Stimulated activated memory B cell treated with anti-CD40 and anti-IgM and Interleukin-4, amounts not matched to agents 10 μg/mL and 1 μg/mL and 100 μg/mL, for 72 hours (primary cell): ENCODE results near the gene PPAN.

Experiments
- ATAC-seq: fragments of 150-1000 bp; cut with Tn5 transposase; 2 replicates; pipeline ENCODE4 v1.10.0; 2021
- H3K27ac Mint-ChIP-seq: one replicate; pipeline ENCODE4 v1.8.0; 2022; ENCODE audit warnings: mild to moderate bottlenecking, mixed read lengths
- H3K27me3 Mint-ChIP-seq: one replicate; pipeline ENCODE4 v1.8.0; 2022; ENCODE audit warnings: mixed read lengths
- H3K36me3 Mint-ChIP-seq: one replicate; pipeline ENCODE4 v1.8.0; 2022; ENCODE audit warnings: mixed read lengths
- H3K4me1 Mint-ChIP-seq: one replicate; pipeline ENCODE4 v1.8.0; 2022; ENCODE audit warnings: mixed read lengths
- H3K4me3 Mint-ChIP-seq: one replicate; pipeline ENCODE4 v1.8.0; 2022; ENCODE audit warnings: mild to moderate bottlenecking, moderate library complexity, mixed read lengths
- H3K9me3 Mint-ChIP-seq: one replicate; pipeline ENCODE4 v1.8.0; 2022; ENCODE audit warnings: mixed read lengths

PPAN gene

GRCh38 chr19:10106100-10106936 lies at the start of gene PPAN:
Gene PPAN (plus strand): TSS chr19:10106362. CDS start chr19:10106395, 33 bp downstream.
- peak within 1 kb of the TSS; percentile 99 for H3K27ac Mint-ChIP-seq
- peaks cover 41% of the 10 kb centered on the region for H3K36me3 Mint-ChIP-seq
- peaks cover 81% of the 10 kb centered on the region for H3K4me1 Mint-ChIP-seq
- H3K9me3 Mint-ChIP-seq, result no peaks in the 10 kb centered on the region
- peak within 1 kb of the TSS; percentile 73 for H3K4me3 Mint-ChIP-seq
- ATAC-seq, result peak; percentile 72
- H3K27me3 Mint-ChIP-seq, result no peaks in the 10 kb centered on the region

GRCh38 chr19:10061717-10062310 lies 44.3 kb upstream of the PPAN start:
- ATAC-seq, result no peak
- Mint-ChIP-seq H3K4me1 (no peaks in the 10 kb centered on the region), H3K36me3 (no peaks in the 10 kb centered on the region)

GRCh38 chr19:10068205-10068604 lies 38.0 kb upstream of the PPAN start:
- H3K4me1 Mint-ChIP-seq, result no peaks in the 10 kb centered on the region
- no peak overlapping the region for H3K27ac Mint-ChIP-seq
- H3K9me3 Mint-ChIP-seq, result peaks cover 16% of the 10 kb centered on the region
- ATAC-seq, result no peak
- H3K36me3 Mint-ChIP-seq, result no peaks in the 10 kb centered on the region
- no peak overlapping the region for H3K4me3 Mint-ChIP-seq
- H3K27me3 Mint-ChIP-seq, result peaks cover 41% of the 10 kb centered on the region

More at GRCh38 chr19:10061717-10062310, 44.3 kb upstream of the PPAN start:
- Mint-ChIP-seq H3K27ac (no peak overlapping the region), H3K27me3 (peaks cover 57% of the 10 kb centered on the region), H3K4me3 (no peak overlapping the region), H3K9me3 (peaks cover 4% of the 10 kb centered on the region)

- Mint-ChIP-seq H3K4me1 (no peaks in the 10 kb centered on the region), H3K9me3 (peaks cover 16% of the 10 kb centered on the region), H3K36me3 (no peaks in the 10 kb centered on the region), H3K4me3 (no peak overlapping the region), H3K27ac (no peak overlapping the region), H3K27me3 (peaks cover 34% of the 10 kb centered on the region)
- ATAC-seq, result no peak
Measured at GRCh38 chr19:10069046-10069445, 37.1 kb upstream of the PPAN start.

- Mint-ChIP-seq H3K27ac (no peak overlapping the region), H3K9me3 (peaks cover 14% of the 10 kb centered on the region), H3K27me3 (peaks cover 28% of the 10 kb centered on the region), H3K36me3 (no peaks in the 10 kb centered on the region), H3K4me3 (no peak overlapping the region), H3K4me1 (no peaks in the 10 kb centered on the region)
- no peak for ATAC-seq
Measured at GRCh38 chr19:10070730-10071446, 35.3 kb upstream of the PPAN start.

GRCh38 chr19:10074153-10074552 lies 32.0 kb upstream of the PPAN start:
- Mint-ChIP-seq H3K36me3 (no peaks in the 10 kb centered on the region), H3K9me3 (peaks cover 16% of the 10 kb centered on the region), H3K27me3 (peaks cover 10% of the 10 kb centered on the region), H3K4me3 (no peak overlapping the region), H3K27ac (no peak overlapping the region), H3K4me1 (no peaks in the 10 kb centered on the region)
- peak; percentile 43 for ATAC-seq

GRCh38 chr19:10076535-10076934 lies 29.6 kb upstream of the PPAN start:
- Mint-ChIP-seq H3K9me3 (peaks cover 13% of the 10 kb centered on the region), H3K4me1 (no peaks in the 10 kb centered on the region), H3K27ac (no peak overlapping the region), H3K36me3 (no peaks in the 10 kb centered on the region), H3K27me3 (no peaks in the 10 kb centered on the region), H3K4me3 (no peak overlapping the region)
- no peak for ATAC-seq

GRCh38 chr19:10078329-10078728 lies 27.8 kb upstream of the PPAN start:
- H3K27ac Mint-ChIP-seq, result no peak overlapping the region
- H3K4me3 Mint-ChIP-seq, result no peak overlapping the region
- ATAC-seq, result no peak
- peaks cover 4% of the 10 kb centered on the region for H3K9me3 Mint-ChIP-seq
- H3K4me1 Mint-ChIP-seq, result no peaks in the 10 kb centered on the region
- no peaks in the 10 kb centered on the region for H3K27me3 Mint-ChIP-seq
- no peaks in the 10 kb centered on the region for H3K36me3 Mint-ChIP-seq

GRCh38 chr19:10079031-10079453 lies 27.1 kb upstream of the PPAN start:
- ATAC-seq, result no peak
- Mint-ChIP-seq H3K9me3 (peaks cover 4% of the 10 kb centered on the region), H3K4me1 (no peaks in the 10 kb centered on the region), H3K36me3 (no peaks in the 10 kb centered on the region), H3K27ac (no peak overlapping the region), H3K27me3 (no peaks in the 10 kb centered on the region), H3K4me3 (no peak overlapping the region)

GRCh38 chr19:10083911-10084310 lies 22.3 kb upstream of the PPAN start:
- no peak overlapping the region for H3K27ac Mint-ChIP-seq
- H3K4me1 Mint-ChIP-seq, result peaks cover 14% of the 10 kb centered on the region
- no peak overlapping the region for H3K4me3 Mint-ChIP-seq
- ATAC-seq, result no peak
- H3K36me3 Mint-ChIP-seq, result peaks cover 13% of the 10 kb centered on the region
- no peaks in the 10 kb centered on the region for H3K9me3 Mint-ChIP-seq
- no peaks in the 10 kb centered on the region for H3K27me3 Mint-ChIP-seq

- Mint-ChIP-seq H3K4me3 (peak overlapping the region; percentile 13), H3K9me3 (no peaks in the 10 kb centered on the region), H3K36me3 (peaks cover 22% of the 10 kb centered on the region), H3K27ac (peak overlapping the region; percentile 86), H3K27me3 (no peaks in the 10 kb centered on the region), H3K4me1 (peaks cover 19% of the 10 kb centered on the region)
- ATAC-seq, result no peak
Measured at GRCh38 chr19:10084803-10085202, 21.4 kb upstream of the PPAN start.

GRCh38 chr19:10085641-10086590 lies 20.2 kb upstream of the PPAN start, which contains the start of gene SHFL:
Gene SHFL (plus strand): TSS chr19:10086317. CDS start chr19:10086428, 111 bp downstream.
- ATAC-seq, result peak; percentile 95
- Mint-ChIP-seq H3K27ac (peak within 1 kb of the TSS; percentile 86), H3K36me3 (peaks cover 27% of the 10 kb centered on the region), H3K9me3 (no peaks in the 10 kb centered on the region), H3K4me1 (peaks cover 23% of the 10 kb centered on the region), H3K27me3 (no peaks in the 10 kb centered on the region), H3K4me3 (peak within 1 kb of the TSS; percentile 91)

- peaks cover 32% of the 10 kb centered on the region for H3K36me3 Mint-ChIP-seq
- peak overlapping the region; percentile 91 for H3K4me3 Mint-ChIP-seq
- no peaks in the 10 kb centered on the region for H3K27me3 Mint-ChIP-seq
- peaks cover 28% of the 10 kb centered on the region for H3K4me1 Mint-ChIP-seq
- H3K9me3 Mint-ChIP-seq, result no peaks in the 10 kb centered on the region
- H3K27ac Mint-ChIP-seq, result peak overlapping the region; percentile 86
- peak; percentile 31 for ATAC-seq
Measured at GRCh38 chr19:10086591-10087192, 19.5 kb upstream of the PPAN start.
